Transverse colon (tissue), 4 donors: ENCODE data around the gene SUN2. TPM values are rescaled to one million over a fixed set of nuclear protein-coding genes. Genes with fewer than 3 reads are reported as not detected.

Experiments used
- DNase-seq: peaks from one replicate; pipeline ENCODE4 v3.0.0-alpha.2; 2019
- H3K27ac ChIP-seq, 4 donors: fragments of 200-600 bp; sonication (generic); 2 replicates each; pipeline ENCODE4 v1.5.1; 2016 to 2018; ENCODE audit warnings: inconsistent platforms in 4 of 4
- H3K27me3 ChIP-seq: fragments of 200-600 bp; sonication (generic); 2 replicates; pipeline ENCODE4 v1.5.1; 2017; ENCODE audit warnings: inconsistent platforms
- H3K36me3 ChIP-seq, 4 donors: fragments of 200-600 bp; sonication (generic); 2 replicates each; pipeline ENCODE4 v1.5.1; 2017 to 2019; ENCODE audit warnings: inconsistent platforms in 4 of 4
- H3K4me1 ChIP-seq, 4 donors: fragments of 200-600 bp; sonication (generic); 2 replicates each; pipeline ENCODE4 v1.5.1; 2017 to 2020; ENCODE audit warnings: inconsistent platforms in 4 of 4
- H3K4me3 ChIP-seq, 4 donors: fragments of 200-600 bp; sonication (generic); 1 replicate in 1 of 4; 2 replicates in 3 of 4; pipeline versions ENCODE4 v1.5.1 to v1.6.1; 2017 to 2019; ENCODE audit warnings: inconsistent platforms in 4 of 4
- H3K9me3 ChIP-seq, 2 donors: fragments of 200-600 bp; sonication (generic); 2 replicates each; pipeline ENCODE4 v1.5.1; 2017 to 2019; ENCODE audit warnings: inconsistent platforms in 2 of 2
- CTCF ChIP-seq, 5 experiments: fragments of 200-600 bp in 3 of 5; fragments of 450-650 bp in 2 of 5; sonication (generic) in 3 of 5; IDR thresholded peaks; 1 replicate in 2 of 5; 2 replicates in 3 of 5; pipeline ENCODE4 v1.5.1; 2016 to 2017; ENCODE audit warnings: antibody characterized with exemption in 5 of 5, inconsistent platforms in 3 of 5, mild to moderate bottlenecking in 2 of 5, moderate library complexity in 1 of 5
- EP300 ChIP-seq: sonication (generic); formaldehyde crosslinking; IDR thresholded peaks from one replicate; pipeline ENCODE4 v1.6.1; 2017; ENCODE audit warnings: antibody characterized with exemption, low read depth
- POLR2A ChIP-seq: fragments of 450-650 bp; IDR thresholded peaks from one replicate; pipeline ENCODE4 v1.6.1; 2016; ENCODE audit warnings: antibody characterized with exemption, mild to moderate bottlenecking, moderate library complexity
- POLR2AphosphoS5 ChIP-seq, 3 donors: sonication (generic); formaldehyde crosslinking; IDR thresholded peaks; one replicate each; pipeline ENCODE4 v1.6.1; 2016; ENCODE audit warnings: antibody characterized with exemption in 3 of 3
- WGBS, 2 donors: methylation state at CpG; one replicate each; pipeline ENCODE4 v1.1.5; 2018; ENCODE audit warnings: low coverage in 1 of 2; 5-methylcytosine and 5-hydroxymethylcytosine counted together
- in situ Hi-C, 4 donors: fragments of 200-750 bp; cut with MboI; loops; one replicate each; pipeline versions ENCODE4 v1.15.0 to v1.15.1; 2017; ENCODE audit warnings: low sequenced_read_pairs in 3 of 4, low pct_ligation_motif_present in 1 of 4, low pct_unique_long_range_greater_than_20kb in 1 of 4
- intact Hi-C: fragments of 100-400 bp; cut with DNase I; formaldehyde crosslinking; loops from one replicate; pipeline ENCODE4 v1.15.1; 2023; ENCODE audit warnings: low total_unique reads
- total RNA-seq, 4 donors: library from RNA; depleted of rRNA; stranded (reverse); fragments of >200 nt; gene quantifications; one replicate each; pipeline ENCODE4 v1.1.0, GENCODE V29; 2016

SUN2 gene
- total RNA-seq, 4 donors from 2014 or later: 168 to 523 (median 216) TPM

DNA sequence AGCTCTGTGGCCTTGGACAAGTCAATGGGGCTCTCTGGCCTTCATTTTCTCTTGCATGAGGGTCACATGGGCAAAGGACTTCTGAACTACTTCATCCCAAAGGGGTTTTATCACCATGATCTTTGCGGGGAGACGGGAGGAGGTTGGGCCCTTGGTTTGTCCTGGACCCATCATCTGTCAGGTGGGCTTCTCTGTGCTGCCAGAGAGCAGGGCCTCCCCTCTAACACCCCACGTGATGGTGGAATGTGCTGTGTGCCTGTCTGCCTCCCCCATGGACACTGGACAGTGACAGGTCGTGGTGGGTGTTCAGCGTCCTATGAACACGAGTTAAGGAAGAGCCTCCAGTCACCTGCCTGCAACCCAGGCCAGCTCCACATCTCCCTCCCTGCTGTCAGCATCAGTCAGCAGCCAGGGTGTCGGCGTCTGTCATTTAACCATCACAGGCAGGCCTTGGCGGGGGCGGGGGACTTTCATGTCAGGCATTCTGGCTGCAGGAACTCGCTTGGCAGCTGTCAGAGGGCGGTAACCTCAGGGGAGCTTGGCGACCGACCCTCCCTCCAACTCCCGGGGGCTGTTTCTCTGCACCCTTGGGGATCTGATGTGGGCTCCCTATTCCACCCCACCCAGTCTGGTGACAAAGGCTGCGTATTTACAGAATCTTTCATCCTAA is 2.6 kb upstream of the SUN2 start:
- TF ChIP-seq POLR2AphosphoS5 (IDR thresholded peaks at IDR 0.05): no peak
- TF ChIP-seq POLR2A: no peak
- no peak for TF ChIP-seq EP300
- TF ChIP-seq CTCF (IDR thresholded peaks at IDR 0.05): no peak
- Histone ChIP-seq H3K4me1 (peaks cover 8 to 34% (median 26%) of the 10 kb centered on the region in 4 donors), H3K27ac (no peak overlapping the region), H3K36me3 (no peaks in the 10 kb centered on the region), H3K4me3 (no peak overlapping the region), H3K9me3 (no peaks in the 10 kb centered on the region), H3K27me3 (no peaks in the 10 kb centered on the region)
- intact Hi-C loops (no loop called here), in situ Hi-C loops (no loop called here)
- WGBS, 2 donors: 80 to 90% methylated on average over 2 to 15 of the region's 16 CpGs
- DNase-seq: no peak

DNA sequence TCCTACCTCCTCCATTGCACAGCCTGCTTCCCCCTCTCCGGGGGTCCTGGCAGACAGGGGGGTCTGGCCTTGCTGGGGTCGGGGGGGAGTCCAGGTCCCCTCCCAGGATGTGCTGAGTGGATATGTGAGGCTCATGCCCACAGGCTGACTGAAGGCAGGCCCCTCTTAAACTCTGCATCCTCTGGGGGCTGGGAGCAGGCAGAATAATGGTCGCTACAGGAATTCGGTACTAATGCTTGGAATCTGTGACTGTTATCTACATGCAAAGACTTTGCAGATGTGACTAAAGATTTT is 1.6 kb upstream of the SUN2 start:
- WGBS, 2 donors: 55% methylated on average over 4 of the region's 4 CpGs; no CpG with 5 or more reads in 1 of the 2 donors
- H3K4me3 ChIP-seq: no peak overlapping the region
- in situ Hi-C loops: no loop called here

DNA sequence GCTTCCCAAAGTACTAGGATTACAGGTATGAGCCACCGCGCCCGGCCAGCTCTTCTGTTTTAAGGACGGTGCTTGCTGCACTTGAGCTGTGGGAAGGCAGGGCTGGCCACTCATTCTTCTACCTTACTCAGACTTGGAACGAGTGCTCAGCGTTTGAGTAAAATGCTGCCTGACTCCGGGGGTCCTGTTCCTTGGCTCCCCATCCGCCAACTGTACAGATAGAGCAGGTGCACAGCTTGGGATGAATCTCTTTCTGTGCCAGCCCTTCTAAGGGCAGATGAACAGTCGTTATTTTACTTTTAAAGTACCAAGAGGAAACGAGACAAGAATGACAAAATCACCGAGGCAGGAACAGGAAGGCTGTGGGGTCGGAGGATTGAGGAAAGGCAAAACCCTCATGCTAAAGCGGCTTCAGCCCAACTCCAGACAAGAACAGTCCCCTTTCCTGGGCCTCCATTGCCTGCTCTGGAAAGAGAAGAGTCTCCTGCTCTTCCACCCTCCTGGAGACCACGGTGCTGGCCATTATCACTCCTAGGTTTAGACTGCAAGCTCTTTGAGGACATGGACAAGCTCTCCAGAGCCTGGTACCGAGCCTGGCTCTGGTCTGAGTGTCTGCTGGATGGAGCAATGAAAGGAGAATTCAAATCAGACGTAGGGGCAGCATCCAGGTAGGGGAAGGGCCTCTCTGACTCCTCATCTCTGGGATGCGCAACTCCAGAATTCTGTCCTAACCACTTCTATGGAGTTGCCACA is 1.1 kb upstream of the SUN2 start:
- TF ChIP-seq EP300 (no peak), POLR2A (no peak)
- intact Hi-C loops (no loop called here), in situ Hi-C loops (no loop called here)
- Histone ChIP-seq H3K4me1 (peaks cover 10 to 41% (median 30%) of the 10 kb centered on the region in 4 donors), H3K27ac (peak overlapping the region; percentile 93 to 98 (median 96)), H3K9me3 (no peaks in the 10 kb centered on the region), H3K36me3 (peaks cover 0 to 6% (median 3%) of the 10 kb centered on the region in 4 donors), H3K27me3 (no peaks in the 10 kb centered on the region), H3K4me3 (peak overlapping the region in 3 of 4 donors; percentile 65 to 82 (median 70))
- peak; percentile 21 for DNase-seq
- WGBS, 2 donors: 20 to 48% methylated on average over 4 to 17 of the region's 17 CpGs

More for the DNA sequence above, 1.6 kb upstream of the SUN2 start:
- intact Hi-C loops: no loop called here
- Histone ChIP-seq H3K36me3 (peaks cover 0 to 5% (median under 1%) of the 10 kb centered on the region in 4 donors), H3K4me1 (peaks cover 10 to 38% (median 30%) of the 10 kb centered on the region in 4 donors), H3K9me3 (no peaks in the 10 kb centered on the region), H3K27ac (no peak overlapping the region), H3K27me3 (no peaks in the 10 kb centered on the region)
- DNase-seq: no peak
- no peak for TF ChIP-seq POLR2AphosphoS5 (IDR thresholded peaks at IDR 0.05)
- TF ChIP-seq POLR2A: no peak
- no peak for TF ChIP-seq CTCF (IDR thresholded peaks at IDR 0.05)
- TF ChIP-seq EP300: no peak

DNA sequence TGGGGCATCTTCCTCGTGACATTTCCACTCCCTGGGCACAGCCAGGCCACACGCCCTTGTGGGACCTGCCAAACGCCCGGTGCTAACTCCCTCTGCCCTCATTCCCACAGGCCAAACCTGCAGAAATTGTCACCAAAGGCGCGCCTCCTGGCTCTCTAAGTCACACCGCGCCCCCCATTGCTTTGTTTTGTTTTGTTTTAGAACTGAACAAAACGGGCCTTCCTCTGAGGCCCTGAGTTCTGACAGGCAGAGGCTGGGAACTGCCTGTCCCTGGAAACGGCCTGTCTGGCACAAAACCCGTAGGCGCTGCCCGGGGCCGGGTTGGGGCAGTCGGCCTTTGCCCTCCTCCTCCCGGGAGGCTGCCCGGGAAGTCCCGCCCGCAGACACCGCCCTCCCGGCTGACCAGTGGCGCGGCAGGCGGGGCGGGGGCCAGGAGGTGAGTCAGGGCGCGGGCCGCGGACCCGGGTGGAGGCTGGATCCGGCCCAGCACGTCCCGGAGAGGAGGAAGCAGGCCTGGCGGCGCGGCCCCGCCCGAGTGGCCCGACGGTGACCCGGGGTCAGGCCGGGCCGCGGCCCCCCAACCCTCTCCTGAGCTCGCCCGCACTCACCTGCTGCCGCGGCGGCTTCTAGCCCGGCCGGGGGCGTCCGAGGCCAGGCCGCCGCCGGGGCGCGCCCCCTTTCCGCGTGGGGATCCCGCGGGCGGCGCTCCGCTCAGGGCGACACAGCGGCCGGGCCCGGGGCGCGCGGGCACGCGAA is 465 bp downstream of the SUN2 start:
- H3K4me1 ChIP-seq: peaks cover 18 to 50% (median 36%) of the 10 kb centered on the region in 4 donors
- H3K27me3 ChIP-seq: no peaks in the 10 kb centered on the region
- peak overlapping the region; percentile 58 to 82 (median 68) for H3K4me3 ChIP-seq
- TF ChIP-seq CTCF (IDR thresholded peaks at IDR 0.05) (no peak), POLR2AphosphoS5 (IDR thresholded peaks at IDR 0.05) (peak; percentile 76 to 92 (median 86)), EP300 (no peak), POLR2A (peak; percentile 83)
- no peaks in the 10 kb centered on the region for H3K9me3 ChIP-seq
- H3K36me3 ChIP-seq: peaks cover 0 to 22% (median 8%) of the 10 kb centered on the region in 4 donors
- peak overlapping the region; percentile 93 to 98 (median 96) for H3K27ac ChIP-seq
- in situ Hi-C loops: no loop called here
- peak; percentile 95 for DNase-seq
- 1% methylated on average over 42 of the region's 74 CpGs; no CpG with 5 or more reads in 1 of the 2 donors for WGBS, 2 donors
- intact Hi-C loops: loop anchor here (2.0 kb wide), 1 partner anchor 55 kb away; the partner anchor contains the start of gene JOSD1
